Right renal pelvis (tissue), 4 donors: Measurements from ENCODE around the gene MC1R. TPM values are rescaled to one million over a fixed set of nuclear protein-coding genes. Genes with fewer than 3 reads are reported as not detected.
"Not testable (repeated sequence)": the region's sequence is repeated elsewhere in the genome, so short reads cannot be mapped to it uniquely, and the experiment has no call there.

Source experiments
- DNase-seq, 4 donors: peaks; one replicate each; pipeline ENCODE4 v3.0.0-alpha.2; 2013; ENCODE audit warnings: low read depth in 4 of 4, low spot score in 3 of 4, missing footprints in 1 of 4
- polyA plus RNA-seq, 4 donors: library from polyadenylated mRNA; unstranded; fragments of 120-200 nt; gene quantifications; one replicate each; pipeline ENCODE4 v1.2.1, GENCODE V29; 2013; ENCODE audit not compliant: insufficient read length in 4 of 4

MC1R gene
- 1 to 10 TPM; 2.9 to 4.8 (median 3.4) TPM for polyA plus RNA-seq

DNA sequence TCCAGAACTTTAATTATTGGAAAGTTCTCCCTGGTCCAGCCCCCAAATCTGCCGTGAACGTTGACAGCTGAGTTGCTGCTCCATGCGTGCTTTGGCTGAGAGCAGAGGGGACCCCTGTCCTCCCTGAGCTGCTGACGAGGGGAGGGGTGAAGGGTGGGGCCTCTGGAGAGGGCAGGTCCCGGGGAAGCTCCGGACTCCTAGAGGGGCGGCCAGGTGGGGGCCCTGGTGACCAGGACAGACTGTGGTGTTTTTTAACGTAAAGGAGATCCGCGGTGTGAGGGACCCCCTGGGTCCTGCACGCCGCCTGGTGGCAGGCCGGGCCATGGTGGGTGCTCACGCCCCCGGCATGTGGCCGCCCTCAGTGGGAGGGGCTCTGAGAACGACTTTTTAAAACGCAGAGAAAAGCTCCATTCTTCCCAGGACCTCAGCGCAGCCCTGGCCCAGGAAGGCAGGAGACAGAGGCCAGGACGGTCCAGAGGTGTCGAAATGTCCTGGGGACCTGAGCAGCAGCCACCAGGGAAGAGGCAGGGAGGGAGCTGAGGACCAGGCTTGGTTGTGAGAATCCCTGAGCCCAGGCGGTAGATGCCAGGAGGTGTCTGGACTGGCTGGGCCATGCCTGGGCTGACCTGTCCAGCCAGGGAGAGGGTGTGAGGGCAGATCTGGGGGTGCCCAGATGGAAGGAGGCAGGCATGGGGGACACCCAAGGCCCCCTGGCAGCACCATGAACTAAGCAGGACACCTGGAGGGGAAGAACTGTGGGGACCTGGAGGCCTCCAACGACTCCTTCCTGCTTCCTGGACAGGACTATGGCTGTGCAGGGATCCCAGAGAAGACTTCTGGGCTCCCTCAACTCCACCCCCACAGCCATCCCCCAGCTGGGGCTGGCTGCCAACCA lies at the start of gene MC1R:
MC1R (plus strand) TSS at position 410 of the 895 bp plus-strand sequence; CDS start at position 807, 397 bp downstream.
- DNase-seq, result no peak

GRCh38 chr16:89869911-89870310 lies 48.8 kb upstream of the MC1R start:
- no peak for DNase-seq

GRCh38 chr16:89870440-89870839 lies 48.2 kb upstream of the MC1R start:
- no peak for DNase-seq

- no peak for DNase-seq
These were observed 46.8 kb upstream of the MC1R start for GRCh38 chr16:89871895-89872294.

DNA sequence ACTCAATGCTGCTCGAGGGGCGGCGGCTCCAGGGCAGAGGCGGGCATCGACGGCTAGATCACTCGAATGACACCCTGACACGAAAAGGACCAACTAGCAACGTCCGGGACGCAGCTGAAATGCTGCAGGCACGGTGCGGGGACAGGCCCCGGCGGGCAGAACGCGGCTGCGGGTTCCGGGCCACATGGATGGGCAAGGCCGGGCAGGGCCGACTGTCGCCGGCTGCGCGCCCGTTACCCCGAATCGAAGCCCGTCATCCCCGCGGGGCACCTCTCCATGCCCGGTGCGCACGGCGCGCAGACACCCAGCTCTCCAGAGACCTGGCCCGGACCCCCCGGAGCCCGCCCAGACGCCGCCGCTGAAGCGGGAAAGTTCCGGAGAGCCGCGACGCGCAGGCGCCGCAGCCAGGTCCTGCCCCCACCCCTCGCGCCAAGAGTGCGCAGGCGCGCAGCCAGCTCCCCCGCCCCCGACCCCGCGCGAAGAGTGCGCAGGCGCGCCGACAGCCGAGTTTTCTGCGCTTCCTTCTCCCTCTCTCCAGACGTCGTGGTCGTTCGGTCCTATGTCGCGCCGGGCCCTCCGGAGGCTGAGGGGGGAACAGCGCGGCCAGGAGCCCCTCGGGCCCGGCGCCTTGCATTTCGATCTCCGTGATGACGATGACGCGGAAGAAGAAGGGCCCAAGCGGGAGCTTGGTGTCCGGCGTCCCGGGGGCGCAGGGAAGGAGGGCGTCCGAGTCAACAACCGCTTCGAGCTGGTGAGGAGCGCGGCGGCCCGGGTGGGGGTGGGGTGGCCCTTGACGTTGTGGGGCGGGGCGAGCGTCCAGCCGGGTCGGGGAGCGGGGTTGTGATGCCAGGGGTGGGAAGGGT lies 45.3 kb upstream of the MC1R start, which contains the start of gene TCF25:
TCF25 (plus strand) TSS at position 484 of the 863 bp plus-strand sequence; CDS start at position 560, 76 bp downstream.
- DNase-seq, result peak; percentile 81 to 87 (median 84)

DNA sequence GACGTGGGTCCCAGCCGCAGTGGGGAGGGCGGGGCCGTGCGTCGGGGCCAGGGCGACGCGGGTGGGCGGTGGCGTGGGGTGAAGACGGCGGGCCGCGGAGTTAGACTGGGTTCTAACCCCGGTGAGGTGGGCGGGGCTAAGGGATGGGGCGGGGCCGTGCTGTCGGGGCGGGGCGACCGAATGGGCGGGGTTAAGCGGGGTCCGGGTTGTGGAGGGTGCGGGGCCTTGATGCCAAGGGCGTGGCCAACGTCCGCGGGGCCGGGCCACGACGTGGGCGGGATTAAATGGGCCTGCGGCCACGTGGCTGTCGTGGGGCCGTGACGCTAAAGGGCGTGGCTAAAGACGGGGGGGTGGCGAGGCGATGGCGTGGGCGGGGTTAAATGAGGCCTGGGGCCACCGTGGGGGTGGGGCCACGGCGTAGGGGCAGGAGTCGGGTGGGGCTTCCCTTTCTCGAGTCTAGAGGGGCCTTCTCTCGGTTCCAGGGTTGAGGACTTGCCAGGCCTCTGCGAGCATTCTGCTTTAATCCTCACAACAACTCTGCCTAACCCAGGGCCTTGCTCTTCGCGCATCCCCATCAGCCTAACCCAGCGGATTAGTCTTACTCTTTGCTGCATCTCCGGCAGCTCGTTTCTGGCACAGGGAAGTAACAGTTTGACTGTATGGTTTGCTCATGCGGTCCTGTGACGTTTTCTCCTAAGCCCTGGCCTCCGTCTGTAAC lies 44.5 kb upstream of the MC1R start:
- DNase-seq, result peak; percentile 79 to 84 (median 84)

- DNase-seq, result not testable (repeated sequence)
These were observed 39.5 kb upstream of the MC1R start for GRCh38 chr16:89879123-89879522.

GRCh38 chr16:89880477-89881367 lies 37.9 kb upstream of the MC1R start:
- DNase-seq, result no peak

DNA sequence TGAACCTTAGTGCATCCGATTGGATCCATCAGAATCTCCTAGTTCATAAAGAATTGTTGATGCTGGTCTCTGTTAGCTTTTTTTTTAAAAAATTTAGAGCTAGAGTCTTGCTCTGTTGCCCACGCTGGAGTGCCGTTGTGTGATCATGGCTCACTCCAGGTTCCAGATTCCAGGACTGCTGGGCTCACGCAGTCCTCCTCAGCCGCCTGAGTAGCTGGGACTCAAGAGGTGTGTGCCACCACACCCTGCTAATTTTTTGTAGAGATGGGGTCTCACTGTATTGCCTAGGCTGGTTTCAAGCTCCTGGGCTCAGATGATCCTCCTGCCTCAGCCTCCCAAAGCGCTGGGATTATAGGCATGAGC lies 37.3 kb upstream of the MC1R start:
- no peak for DNase-seq

DNA sequence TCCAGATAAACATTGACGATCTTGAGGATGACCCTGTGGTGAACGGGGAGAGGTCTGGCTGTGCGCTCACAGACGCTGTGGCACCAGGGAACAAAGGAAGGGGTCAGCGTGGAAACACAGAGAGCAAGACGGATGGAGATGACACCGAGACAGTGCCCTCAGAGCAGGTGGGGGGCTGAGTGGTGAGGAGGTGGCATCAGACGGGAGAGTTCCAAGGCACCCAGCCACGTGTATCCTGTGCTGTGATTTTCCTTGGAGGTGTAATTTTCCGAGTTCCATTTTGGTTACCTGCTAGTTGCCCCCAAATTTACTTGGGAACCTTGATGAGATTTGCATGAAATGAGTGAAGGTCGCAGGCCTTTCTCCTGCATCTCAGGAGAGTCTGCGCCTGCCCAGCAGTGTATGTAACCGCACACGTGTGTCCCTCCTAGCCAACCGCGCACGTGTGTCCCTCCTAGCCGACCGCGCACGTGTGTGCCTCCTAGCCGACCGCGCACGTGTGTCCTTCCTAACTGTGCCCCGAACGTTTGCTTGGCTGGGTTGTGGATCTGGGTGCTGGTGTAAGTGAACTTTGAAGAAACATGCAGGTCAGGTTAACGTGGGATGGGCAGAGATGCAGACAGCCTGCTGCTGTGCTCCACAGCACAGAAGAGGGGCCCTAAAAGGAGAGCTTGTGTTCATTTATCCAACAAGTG lies 35.2 kb upstream of the MC1R start:
- DNase-seq, result no peak

GRCh38 chr16:89884041-89884421 lies 34.6 kb upstream of the MC1R start:
- no peak for DNase-seq

- DNase-seq, result no peak
These were observed 31.4 kb upstream of the MC1R start for GRCh38 chr16:89887243-89887642.

DNA sequence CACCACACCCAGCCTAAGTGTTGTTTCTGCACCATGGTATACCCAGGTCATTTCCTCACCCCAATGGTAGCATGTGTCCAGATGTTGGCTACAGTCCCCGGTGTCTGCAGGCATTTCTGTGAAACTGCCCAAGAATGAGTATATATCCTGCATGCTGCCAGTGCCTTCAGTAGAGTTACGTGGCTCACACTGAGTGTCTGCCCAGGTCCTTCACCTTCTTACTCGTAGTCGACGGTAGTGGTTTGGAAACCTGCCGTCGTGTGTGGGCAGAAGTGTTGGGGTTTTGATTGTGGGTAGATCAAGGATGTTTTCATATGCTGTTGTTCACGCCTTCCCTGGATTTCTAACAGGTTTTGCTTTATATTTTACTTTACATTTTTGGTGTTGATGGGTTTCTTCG lies 28.5 kb upstream of the MC1R start:
- no peak for DNase-seq

GRCh38 chr16:89890886-89891657 lies 27.6 kb upstream of the MC1R start:
- no peak for DNase-seq

DNA sequence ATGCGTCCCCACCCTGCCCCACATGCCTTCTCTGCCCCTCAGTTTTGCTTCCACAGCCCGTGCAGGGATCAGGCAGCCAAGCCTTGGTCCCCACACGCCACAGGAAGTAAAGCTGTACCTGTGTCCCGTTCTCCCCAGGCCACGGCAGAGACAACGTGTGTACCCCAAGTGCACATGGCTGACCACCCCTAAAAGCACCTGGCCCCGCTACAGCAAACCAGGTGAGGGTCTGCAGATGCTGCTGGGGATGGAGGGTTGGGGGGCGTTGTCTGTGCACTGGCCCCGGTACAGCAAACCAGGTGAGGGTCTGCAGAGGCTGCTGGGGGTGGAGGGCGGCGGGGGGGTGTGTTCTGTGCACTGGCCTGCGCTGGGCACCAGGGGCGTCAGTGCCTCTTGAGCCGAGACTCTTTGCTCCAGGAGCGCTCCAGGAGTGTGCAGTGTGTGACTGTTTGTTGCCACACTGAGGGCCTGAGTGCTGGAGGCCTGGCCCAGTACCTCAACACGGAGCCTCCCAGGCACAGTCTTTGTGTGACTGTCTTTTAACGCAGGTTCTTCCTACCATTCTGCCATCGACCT lies 26.5 kb upstream of the MC1R start:
- DNase-seq, result no peak

GRCh38 chr16:89892635-89893034 lies 26.0 kb upstream of the MC1R start:
- DNase-seq, result no peak

GRCh38 chr16:89893642-89894548 lies 24.8 kb upstream of the MC1R start:
- DNase-seq, result no peak
